ENCODE results near the gene GALNTL6.
"Not testable (repeated sequence)": the region's sequence is repeated elsewhere in the genome, so short reads cannot be mapped to it uniquely, and the experiment has no call there.

The GALNTL6 gene

GRCh38 chr4:172377486-172378140, 564.4 kb downstream of the GALNTL6 start:
- DNase-seq, result no peak

- no peak for DNase-seq
These were observed 566.6 kb downstream of the GALNTL6 start for GRCh38 chr4:172379834-172380233.

GRCh38 chr4:172390331-172390730, 577.1 kb downstream of the GALNTL6 start:
- no peak for DNase-seq

- DNase-seq, result no peak
These were observed 579.5 kb downstream of the GALNTL6 start for GRCh38 chr4:172392741-172393140.

GRCh38 chr4:172393220-172393619, 580.0 kb downstream of the GALNTL6 start:
- DNase-seq, result no peak

GRCh38 chr4:172404676-172405075, 591.5 kb downstream of the GALNTL6 start:
- peak in 1 of 56 donors; percentile 3 for DNase-seq

GRCh38 chr4:172410363-172410762, 597.2 kb downstream of the GALNTL6 start:
- no peak for DNase-seq

- no peak for DNase-seq
These were observed 597.9 kb downstream of the GALNTL6 start for GRCh38 chr4:172411149-172411548.

GRCh38 chr4:172412851-172413580, 599.8 kb downstream of the GALNTL6 start:
- DNase-seq, result no peak

GRCh38 chr4:172428979-172429378, 615.8 kb downstream of the GALNTL6 start:
- DNase-seq, result not testable (repeated sequence)

- no peak for DNase-seq
These were observed 667.3 kb downstream of the GALNTL6 start for GRCh38 chr4:172480471-172480870.

GRCh38 chr4:172481802-172482508, 668.8 kb downstream of the GALNTL6 start:
- DNase-seq, result no peak

- no peak for DNase-seq
These were observed 671.8 kb downstream of the GALNTL6 start for GRCh38 chr4:172485007-172485406.

- DNase-seq, result no peak
These were observed 673.3 kb downstream of the GALNTL6 start for GRCh38 chr4:172486531-172486930.

GRCh38 chr4:172489861-172490260, 676.7 kb downstream of the GALNTL6 start:
- no peak for DNase-seq

- no peak for DNase-seq
These were observed 682.6 kb downstream of the GALNTL6 start for GRCh38 chr4:172495769-172496168.

- DNase-seq, result no peak
These were observed 684.1 kb downstream of the GALNTL6 start for GRCh38 chr4:172497321-172497720.

- no peak for DNase-seq
These were observed 700.8 kb downstream of the GALNTL6 start for GRCh38 chr4:172514011-172514410.

GRCh38 chr4:172514801-172515200, 701.6 kb downstream of the GALNTL6 start:
- no peak for DNase-seq

- DNase-seq, result no peak
These were observed 702.2 kb downstream of the GALNTL6 start for GRCh38 chr4:172515266-172515879.

- DNase-seq, result no peak
These were observed 704.2 kb downstream of the GALNTL6 start for GRCh38 chr4:172517391-172517790.

- no peak for DNase-seq
These were observed 708.0 kb downstream of the GALNTL6 start for GRCh38 chr4:172521248-172521647.
